Measurements from ENCODE around the gene MAB21L2.

MAB21L2 gene

GRCh38 chr4:150577796-150578195 is 4.2 kb upstream of the MAB21L2 start:
- H3K79me2 ChIP-seq (ENCODE audit: insufficient read depth, low read length) = no peaks in the 10 kb centered on the region
- no peaks in the 10 kb centered on the region for H3K27me3 ChIP-seq (ENCODE audit: low read length)
- no peak overlapping the region for H2AFZ ChIP-seq (ENCODE audit: low read depth, low read length, severe bottlenecking)

GRCh38 chr4:150578745-150579501 is 3.0 kb upstream of the MAB21L2 start:
- no peak overlapping the region for H3K4me2 ChIP-seq (ENCODE audit: low read depth, low read length, poor library complexity, severe bottlenecking)
- no peaks in the 10 kb centered on the region for H3K79me2 ChIP-seq (ENCODE audit: insufficient read depth, low read length)
- H2AFZ ChIP-seq (ENCODE audit: low read depth, low read length, severe bottlenecking) = no peak overlapping the region
- H3K36me3 ChIP-seq (ENCODE audit: low read length) = no peaks in the 10 kb centered on the region
- H3K27ac ChIP-seq (ENCODE audit: low read depth, low read length) = no peak overlapping the region
- no peaks in the 10 kb centered on the region for H4K20me1 ChIP-seq (ENCODE audit: low read depth, low read length)
- H3F3A ChIP-seq (ENCODE audit: insufficient read depth) = no peaks in the 10 kb centered on the region
- TF ChIP-seq EZH2phosphoT487 (conservative IDR thresholded peaks at IDR 0.05; ENCODE audit: low read length) = no peak
- no peak for TF ChIP-seq CTCF (IDR thresholded peaks at IDR 0.05; ENCODE audit: insufficient read depth, low read length, poor library complexity, severe bottlenecking)
- H3K9ac ChIP-seq (ENCODE audit: low read length) = no peak overlapping the region
- H3K27me3 ChIP-seq (ENCODE audit: low read length) = no peaks in the 10 kb centered on the region
- H3K9me2 ChIP-seq (replicated peaks; ENCODE audit: insufficient read depth, low read length) = no peaks in the 10 kb centered on the region
- H3K4me3 ChIP-seq (ENCODE audit: insufficient read depth, low read length, poor library complexity, severe bottlenecking) = no peak overlapping the region
- no peaks in the 10 kb centered on the region for H3K9me3 ChIP-seq (ENCODE audit: insufficient read depth, low read length)

More at GRCh38 chr4:150577796-150578195, 4.2 kb upstream of the MAB21L2 start:
- Histone ChIP-seq H3K36me3 (ENCODE audit: low read length) (no peaks in the 10 kb centered on the region), H3K9ac (ENCODE audit: low read length) (no peak overlapping the region), H3K27ac (ENCODE audit: low read depth, low read length) (no peak overlapping the region), H3K4me2 (ENCODE audit: low read depth, low read length, poor library complexity, severe bottlenecking) (no peak overlapping the region), H3F3A (ENCODE audit: insufficient read depth) (no peaks in the 10 kb centered on the region), H3K9me3 (ENCODE audit: insufficient read depth, low read length) (no peaks in the 10 kb centered on the region), H3K4me3 (ENCODE audit: insufficient read depth, low read length, poor library complexity, severe bottlenecking) (no peak overlapping the region), H3K9me2 (replicated peaks; ENCODE audit: insufficient read depth, low read length) (no peaks in the 10 kb centered on the region), H4K20me1 (ENCODE audit: low read depth, low read length) (no peaks in the 10 kb centered on the region)
- TF ChIP-seq EZH2phosphoT487 (conservative IDR thresholded peaks at IDR 0.05; ENCODE audit: low read length) = no peak
- TF ChIP-seq CTCF (IDR thresholded peaks at IDR 0.05; ENCODE audit: insufficient read depth, low read length, poor library complexity, severe bottlenecking) = no peak

GRCh38 chr4:150579551-150580234 is 2.3 kb upstream of the MAB21L2 start:
- no peaks in the 10 kb centered on the region; the same call in 1 of the 2 replicates for H3K36me3 ChIP-seq (ENCODE audit: low read length)
- H2AFZ ChIP-seq (ENCODE audit: low read depth, low read length, severe bottlenecking) = no peak overlapping the region
- H3K4me2 ChIP-seq (ENCODE audit: low read depth, low read length, poor library complexity, severe bottlenecking) = no peak overlapping the region
- no peaks in the 10 kb centered on the region for H3K9me2 ChIP-seq (replicated peaks; ENCODE audit: insufficient read depth, low read length)
- no peaks in the 10 kb centered on the region for H3K79me2 ChIP-seq (ENCODE audit: insufficient read depth, low read length)
- H4K20me1 ChIP-seq (ENCODE audit: low read depth, low read length) = no peaks in the 10 kb centered on the region
- TF ChIP-seq CTCF (IDR thresholded peaks at IDR 0.05; ENCODE audit: insufficient read depth, low read length, poor library complexity, severe bottlenecking) (no peak), EZH2phosphoT487 (conservative IDR thresholded peaks at IDR 0.05; ENCODE audit: low read length) (no peak)
- no peak overlapping the region for H3K9ac ChIP-seq (ENCODE audit: low read length)
- H3K4me3 ChIP-seq (ENCODE audit: insufficient read depth, low read length, poor library complexity, severe bottlenecking) = no peak overlapping the region
- H3F3A ChIP-seq (ENCODE audit: insufficient read depth) = no peaks in the 10 kb centered on the region
- no peaks in the 10 kb centered on the region for H3K9me3 ChIP-seq (ENCODE audit: insufficient read depth, low read length)
- no peak overlapping the region for H3K27ac ChIP-seq (ENCODE audit: low read depth, low read length)
- no peaks in the 10 kb centered on the region for H3K27me3 ChIP-seq (ENCODE audit: low read length)
